ENCODE data around the gene SF1.

Gene SF1

GRCh38 chr11:64784813-64785581 is 6.7 kb upstream of the SF1 start:
- DNase-seq (ENCODE audit: low read depth, low spot score): no peak

DNA sequence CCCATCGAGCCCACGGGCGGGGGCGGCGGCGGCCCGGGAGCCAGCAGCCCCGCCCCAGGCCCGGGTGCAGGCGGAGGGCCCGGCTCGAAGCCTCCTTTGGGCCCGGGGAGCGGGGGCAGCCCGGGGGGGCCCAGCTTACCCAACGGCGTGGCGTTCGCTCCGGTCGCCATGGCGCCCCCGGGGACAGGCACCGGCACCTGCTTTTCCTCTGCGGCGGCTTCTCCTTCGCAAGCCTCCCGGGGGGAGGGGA is 194 bp downstream of the SF1 start:
- DNase-seq (ENCODE audit: low read depth, low spot score): no peak

DNA sequence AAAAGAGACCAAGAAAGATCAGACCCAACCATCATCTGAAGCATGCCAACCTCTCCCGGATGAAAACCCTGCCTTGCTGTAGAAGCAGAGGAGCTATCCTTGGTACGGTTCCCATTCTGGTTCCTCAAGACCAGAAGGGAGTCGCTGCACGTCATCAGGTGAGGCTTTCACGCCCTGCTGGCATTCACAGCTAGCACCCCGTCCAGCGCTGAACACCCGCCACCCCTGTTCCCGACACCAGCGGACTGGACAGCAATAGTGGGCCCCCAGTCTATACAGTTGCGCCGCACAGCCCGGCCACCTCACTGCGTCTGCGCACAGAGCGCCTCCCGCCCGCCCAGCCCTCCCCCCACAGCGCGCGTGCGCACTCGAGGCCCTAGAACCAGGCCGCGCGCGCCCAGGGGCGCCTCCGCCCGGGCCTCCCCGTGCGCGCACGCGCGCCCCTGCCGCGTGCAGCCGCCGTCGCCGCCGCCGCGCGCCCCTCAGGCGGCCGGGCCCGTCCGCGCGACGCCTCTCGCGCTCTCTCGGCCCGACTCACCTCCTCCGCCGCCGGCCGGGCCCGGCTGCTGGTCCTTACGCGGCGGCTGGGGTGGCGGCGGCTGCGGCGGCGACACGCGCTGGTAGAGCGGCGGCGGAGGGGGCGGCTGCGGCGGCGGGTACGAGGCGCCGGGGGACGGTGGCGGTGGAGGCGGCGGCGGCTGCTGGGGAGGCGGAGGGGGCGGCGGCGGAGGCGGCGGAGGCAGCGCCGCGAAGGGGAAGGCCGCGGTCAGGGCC is 706 bp downstream of the SF1 start:
- DNase-seq (ENCODE audit: low read depth, low spot score): peak; percentile 68

DNA sequence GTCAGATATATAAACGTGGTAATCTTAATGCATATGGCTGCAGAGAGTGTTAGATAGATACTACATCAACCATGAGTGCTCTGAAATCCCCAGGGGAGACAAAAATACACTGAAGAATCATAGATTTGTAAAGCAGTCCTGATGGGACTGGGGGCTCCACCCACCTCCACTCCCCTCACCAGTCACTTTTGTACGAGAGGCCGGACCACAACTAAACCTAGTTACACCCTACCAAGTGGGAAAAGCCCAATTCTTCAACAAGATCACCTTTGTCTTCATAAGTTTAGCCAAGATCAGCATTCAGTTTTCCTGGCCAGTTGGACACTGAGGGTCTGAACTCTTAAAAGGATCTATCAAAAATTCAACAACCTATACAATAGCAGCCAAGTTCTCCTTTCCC is 1.5 kb downstream of the SF1 start:
- DNase-seq (ENCODE audit: low read depth, low spot score): no peak

DNA sequence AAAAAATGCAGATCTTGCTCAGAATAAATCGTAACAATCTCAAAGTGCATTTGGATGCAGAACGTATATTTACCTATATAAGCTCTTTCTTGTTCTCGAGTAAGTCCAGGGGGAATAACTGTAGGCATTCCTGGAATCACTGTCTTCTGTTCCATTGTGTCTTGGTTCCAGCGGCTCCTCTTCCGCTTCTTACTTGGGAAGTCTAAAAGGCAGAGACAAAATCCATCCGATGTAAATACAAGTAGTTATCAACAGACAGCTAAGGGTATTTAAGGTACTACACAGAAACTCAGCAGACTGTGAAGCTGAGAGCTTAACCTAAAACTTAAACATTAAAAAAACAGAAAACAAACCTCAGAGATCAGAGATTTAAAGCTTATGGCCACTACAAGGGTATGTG is 1.9 kb downstream of the SF1 start:
- DNase-seq (ENCODE audit: low read depth, low spot score): no peak

GRCh38 chr11:64774144-64774543 is 4.2 kb downstream of the SF1 start:
- no peak for DNase-seq (ENCODE audit: low read depth, low spot score)

- no peak for DNase-seq (ENCODE audit: low read depth, low spot score)
Measured at GRCh38 chr11:64772303-64773018, 5.9 kb downstream of the SF1 start.

DNA sequence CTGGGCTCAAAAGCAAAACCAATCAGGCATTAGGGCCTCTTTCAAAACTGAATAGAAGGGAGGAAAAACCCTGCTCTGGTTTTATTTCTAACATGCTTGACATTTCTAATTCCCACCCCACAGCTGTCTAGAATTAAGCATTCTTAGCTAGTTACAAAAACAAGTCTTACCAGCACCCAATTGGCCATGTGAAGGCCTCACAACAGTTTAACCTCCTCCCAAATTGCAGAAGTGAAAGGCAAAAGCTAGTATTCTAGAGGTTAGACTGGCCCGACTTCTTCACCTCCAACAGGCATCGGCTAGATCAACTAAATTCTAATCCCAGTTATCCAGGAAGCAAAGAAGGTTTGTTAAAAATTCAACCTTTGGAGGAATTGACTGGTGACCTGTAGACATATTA is 6.5 kb downstream of the SF1 start:
- no peak for DNase-seq (ENCODE audit: low read depth, low spot score)

DNA sequence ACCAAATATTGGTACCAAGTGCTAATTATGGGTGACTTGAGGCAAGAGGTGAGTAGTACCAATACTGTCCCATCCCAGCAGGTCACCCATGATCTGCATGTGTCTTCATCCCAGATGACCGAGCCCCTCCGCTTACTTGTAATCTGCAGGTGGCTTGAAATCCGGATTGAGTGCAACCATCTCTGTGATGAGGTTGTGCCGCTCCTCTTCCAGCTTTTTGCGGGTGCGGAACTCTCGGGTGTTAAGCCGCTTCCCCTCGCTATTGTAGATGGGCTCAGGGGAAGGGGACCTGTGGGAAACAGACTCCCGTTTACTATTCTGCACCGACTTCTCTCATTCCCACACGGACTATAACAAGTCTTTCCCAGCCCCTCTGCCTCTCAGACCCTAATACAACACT is 8.2 kb downstream of the SF1 start:
- no peak for DNase-seq (ENCODE audit: low read depth, low spot score)

GRCh38 chr11:64769283-64769682 is 9.1 kb downstream of the SF1 start:
- DNase-seq (ENCODE audit: low read depth, low spot score): no peak

DNA sequence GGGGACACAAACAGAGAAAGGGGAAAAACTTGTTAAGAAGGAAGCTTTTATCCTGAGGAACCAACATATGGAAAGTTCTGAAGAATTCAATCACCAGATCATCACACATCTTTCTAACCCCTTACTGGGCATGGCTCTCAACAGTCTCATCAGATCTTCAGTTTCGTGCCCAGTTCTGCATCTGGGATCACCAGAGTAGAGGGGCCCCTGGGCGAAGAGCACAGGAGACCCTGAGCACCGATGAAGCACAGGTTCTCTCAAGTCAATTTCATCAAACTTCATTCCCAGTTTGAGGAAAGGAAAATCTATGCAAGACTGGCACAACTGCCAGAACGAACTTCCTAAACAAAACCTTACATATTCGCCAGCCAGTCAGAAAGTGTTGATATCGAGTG is 10.0 kb downstream of the SF1 start:
- DNase-seq (ENCODE audit: low read depth, low spot score): no peak

- DNase-seq (ENCODE audit: low read depth, low spot score): peak; percentile 75
Measured at GRCh38 chr11:64767344-64768299, 10.7 kb downstream of the SF1 start.

DNA sequence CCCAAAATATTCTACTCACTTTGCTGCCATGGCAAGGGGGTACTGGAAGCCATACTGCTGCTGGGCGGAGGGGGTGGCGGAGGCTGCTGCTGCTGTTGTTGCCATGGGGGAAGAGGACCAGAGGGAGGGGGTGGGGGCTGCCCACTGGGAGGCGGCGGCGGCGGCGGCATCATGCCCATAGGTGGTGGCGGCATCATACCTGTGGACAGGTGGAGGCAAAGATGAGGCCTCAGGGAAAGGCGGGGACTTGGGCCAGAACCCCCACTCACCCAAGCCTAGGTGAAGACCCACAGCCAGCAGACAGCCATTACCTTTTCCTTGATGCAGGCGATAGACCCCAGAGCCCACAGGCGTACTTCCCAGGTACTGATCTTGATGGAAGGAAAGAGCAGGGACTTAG is 11.5 kb downstream of the SF1 start:
- no peak for DNase-seq (ENCODE audit: low read depth, low spot score)

DNA sequence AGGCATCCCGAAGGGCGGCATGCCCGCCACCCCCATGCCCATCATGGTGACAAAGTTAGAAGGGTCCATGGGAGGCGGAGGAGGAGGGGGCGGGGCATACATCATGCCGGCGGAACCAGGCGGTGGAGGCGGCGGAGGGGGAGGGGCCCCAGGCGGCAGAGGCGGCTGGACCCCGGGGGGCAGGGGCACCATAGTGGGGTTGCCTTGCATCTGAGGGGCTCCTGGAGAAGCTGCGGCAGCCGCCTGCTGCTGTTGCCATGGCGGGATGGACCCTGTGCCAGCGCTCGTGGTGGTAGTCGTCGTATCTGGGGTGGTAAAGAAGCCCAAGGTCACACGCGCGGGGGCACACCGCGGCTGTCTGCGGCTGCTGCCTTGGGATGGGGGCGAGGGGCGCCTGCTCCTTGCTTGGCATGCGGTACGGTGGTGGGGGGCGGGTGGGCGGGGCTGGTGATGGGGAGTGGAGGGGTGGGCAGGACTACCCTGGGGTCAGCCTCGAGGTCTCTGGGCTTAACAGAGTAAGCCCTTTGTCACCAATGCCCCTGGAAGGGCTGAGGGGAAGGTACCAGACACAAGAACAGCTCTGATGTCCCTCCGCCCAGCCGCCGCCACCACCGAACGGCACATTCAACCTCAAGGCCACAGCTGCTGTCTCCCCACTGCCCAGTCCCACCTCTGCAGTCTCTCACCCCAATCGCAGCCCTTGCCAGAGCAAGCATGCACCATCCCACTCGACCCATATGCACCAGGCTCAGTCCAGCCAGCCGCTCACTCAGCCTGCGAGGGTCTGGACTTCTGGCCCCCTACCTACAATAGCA is 12.3 kb downstream of the SF1 start:
- DNase-seq (ENCODE audit: low read depth, low spot score): no peak

GRCh38 chr11:64765291-64765850 is 13.0 kb downstream of the SF1 start:
- DNase-seq (ENCODE audit: low read depth, low spot score): no peak

DNA sequence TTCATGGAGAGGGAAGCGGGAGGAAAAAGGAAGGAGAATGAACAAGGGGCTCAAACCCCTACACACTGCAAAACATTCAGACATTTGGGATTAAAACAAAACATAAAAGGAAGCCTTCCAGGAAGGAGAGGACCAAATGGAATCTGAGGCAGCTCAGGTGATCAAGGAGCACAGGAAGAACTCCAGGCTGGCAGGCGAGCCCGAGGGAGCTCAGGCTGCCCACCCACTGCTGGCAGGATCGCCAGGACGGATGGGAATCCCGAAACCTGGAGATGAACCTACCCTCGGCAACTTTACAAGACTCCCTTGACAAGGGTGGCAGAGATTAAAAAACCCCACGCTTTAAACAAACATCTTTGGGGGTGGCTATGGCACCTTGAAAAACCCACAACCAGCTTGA is 13.6 kb downstream of the SF1 start:
- no peak for DNase-seq (ENCODE audit: low read depth, low spot score)

DNA sequence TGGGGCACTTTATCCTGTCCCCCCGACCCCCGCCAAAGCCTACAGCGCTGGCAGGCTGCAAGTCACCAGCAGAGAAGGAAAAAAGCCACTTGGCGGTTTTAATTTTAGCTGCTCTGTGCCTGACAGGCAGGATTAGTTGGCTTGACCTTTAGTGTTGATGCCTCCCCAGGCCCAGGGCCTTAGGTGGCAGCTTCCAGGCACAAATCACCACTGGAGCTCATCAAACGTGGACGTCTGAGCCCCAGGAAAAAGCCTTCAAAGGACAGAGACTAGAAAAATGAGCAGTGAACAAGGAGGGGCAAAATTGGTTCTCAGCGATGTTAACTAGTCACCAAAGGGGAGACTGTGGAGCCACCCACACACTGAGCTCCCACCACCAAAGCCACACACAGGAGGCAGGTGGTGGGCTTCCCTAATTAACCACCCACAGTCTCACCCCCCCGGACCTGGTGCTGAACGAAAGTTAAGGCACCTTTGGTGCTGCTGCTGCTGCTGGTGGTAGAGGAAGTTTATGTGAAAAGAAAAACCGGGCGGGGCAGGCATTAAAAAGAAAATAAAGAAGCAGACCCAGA is 14.2 kb downstream of the SF1 start:
- DNase-seq (ENCODE audit: low read depth, low spot score): no peak

- DNase-seq (ENCODE audit: low read depth, low spot score): no peak
Measured at GRCh38 chr11:64763526-64764039, 14.8 kb downstream of the SF1 start.

GRCh38 chr11:64762674-64763525 is 15.4 kb downstream of the SF1 start:
- no peak for DNase-seq (ENCODE audit: low read depth, low spot score)
